GM12892 (cell line): ENCODE measurements around the gene IFT122.

Experiments
- POLR2A ChIP-seq: IDR thresholded peaks from 2 replicates; pipeline ENCODE4 v1.6.1; 2011; ENCODE audit warnings: low read depth, low read length, control low read depth
- POLR2AphosphoS5 ChIP-seq: IDR thresholded peaks from 2 replicates; pipeline ENCODE4 v1.6.1; 2011; ENCODE audit warnings: low read depth, low read length, control low read depth
- TAF1 ChIP-seq: IDR thresholded peaks from 2 replicates; pipeline ENCODE4 v1.6.1; 2011; ENCODE audit warnings: low read depth, mild to moderate bottlenecking, control low read depth, low read length, borderline replicate concordance

GRCh38 chr3:129463716-129464115, 23.7 kb downstream of the IFT122 start:
- no peak for TF ChIP-seq TAF1
- no peak for TF ChIP-seq POLR2A
- no peak for TF ChIP-seq POLR2AphosphoS5
